NCI-H748 treated with DMSO at 0.1 percent for 48 hours (cell line): ENCODE data around the gene LZTR1.

Experiments used
- DNase-seq: peaks from one replicate; lab custom pipeline; 2025; lab: John Stamatoyannopoulos, UW

LZTR1 gene

GRCh38 chr22:21015466-21016006, 33.4 kb downstream of the LZTR1 start:
- DNase-seq, result no peak

- DNase-seq, result no peak
Measured at GRCh38 chr22:21016644-21017420, 34.7 kb downstream of the LZTR1 start.

GRCh38 chr22:21018314-21018713, 36.2 kb downstream of the LZTR1 start:
- DNase-seq, result no peak

- peak; percentile 2 for DNase-seq
Measured at GRCh38 chr22:21020802-21021429, 38.8 kb downstream of the LZTR1 start.

- DNase-seq, result no peak
Measured at GRCh38 chr22:21022507-21022906, 40.4 kb downstream of the LZTR1 start.

GRCh38 chr22:21022955-21023614, 41.0 kb downstream of the LZTR1 start:
- DNase-seq, result no peak

GRCh38 chr22:21025266-21025665, 43.2 kb downstream of the LZTR1 start:
- DNase-seq, result no peak

GRCh38 chr22:21025763-21026755, 44.0 kb downstream of the LZTR1 start:
- DNase-seq, result no peak

GRCh38 chr22:21026783-21027692, 44.9 kb downstream of the LZTR1 start:
- DNase-seq, result no peak

- no peak for DNase-seq
Measured at GRCh38 chr22:21028277-21029251, 46.5 kb downstream of the LZTR1 start.

GRCh38 chr22:21029486-21030025, 47.5 kb downstream of the LZTR1 start:
- DNase-seq, result no peak

GRCh38 chr22:21030032-21030431, 47.9 kb downstream of the LZTR1 start:
- no peak for DNase-seq

GRCh38 chr22:21030621-21031544, 48.8 kb downstream of the LZTR1 start:
- no peak for DNase-seq

GRCh38 chr22:21031545-21032036, 49.5 kb downstream of the LZTR1 start:
- no peak for DNase-seq

GRCh38 chr22:21032037-21032867, 50.2 kb downstream of the LZTR1 start, which contains the start of gene SLC7A4:
SLC7A4 (minus strand) TSS chr22:21032561; CDS start chr22:21031812, 749 bp downstream.
- DNase-seq, result no peak

GRCh38 chr22:21032868-21033688, 51.0 kb downstream of the LZTR1 start:
- no peak for DNase-seq
